ENCODE results near the gene IRS1. TPM values are rescaled to one million over a fixed set of nuclear protein-coding genes. Genes with fewer than 3 reads are reported as not detected.

IRS1 gene
- total RNA-seq, 4 donors from 2014 or later, result 6.2 to 20.9 (median 12.8) TPM

- Histone ChIP-seq H3K27ac (no peak overlapping the region), H3K9me3 (no peaks in the 10 kb centered on the region), H3K36me3 (no peaks in the 10 kb centered on the region), H3K4me1 (peaks cover 0 to 21% (median 5%) of the 10 kb centered on the region in 4 donors), H3K4me3 (no peak overlapping the region), H3K27me3 (no peaks in the 10 kb centered on the region)
- in situ Hi-C loops (cut with MboI; ENCODE audit: low pct_ligation_motif_present in 1 of 4, low pct_unique_long_range_greater_than_20kb in 1 of 4, low sequenced_read_pairs in 3 of 4) (no loop called here), intact Hi-C loops (cut with DNase I; ENCODE audit: low total_unique reads) (no loop called here)
- no peak for DNase-seq
- 20 to 39% methylated on average over 1 of the region's 1 CpG for WGBS, 2 donors (ENCODE audit: low coverage in 1 of 2)
- TF ChIP-seq POLR2AphosphoS5 (IDR thresholded peaks at IDR 0.05) (no peak), CTCF (IDR thresholded peaks at IDR 0.05) (no peak), EP300 (IDR thresholded peaks at IDR 0.05; ENCODE audit: low read depth) (no peak), POLR2A (IDR thresholded peaks at IDR 0.05) (no peak)
These were observed 72.4 kb downstream of the IRS1 start for GRCh38 chr2:226727251-226727650.

- peaks cover 0 to 21% (median 5%) of the 10 kb centered on the region in 4 donors for H3K4me1 ChIP-seq
- TF ChIP-seq POLR2A (IDR thresholded peaks at IDR 0.05) (no peak), CTCF (IDR thresholded peaks at IDR 0.05) (no peak), POLR2AphosphoS5 (IDR thresholded peaks at IDR 0.05) (no peak), EP300 (IDR thresholded peaks at IDR 0.05; ENCODE audit: low read depth) (no peak)
- H3K27me3 ChIP-seq, result no peaks in the 10 kb centered on the region
- H3K27ac ChIP-seq, result peak overlapping the region in 3 of 4 donors; percentile 52 to 64 (median 58)
- no peaks in the 10 kb centered on the region for H3K36me3 ChIP-seq
- intact Hi-C loops (cut with DNase I; ENCODE audit: low total_unique reads) (no loop called here), in situ Hi-C loops (cut with MboI; ENCODE audit: low pct_ligation_motif_present in 1 of 4, low pct_unique_long_range_greater_than_20kb in 1 of 4, low sequenced_read_pairs in 3 of 4) (no loop called here)
- peak overlapping the region in 1 of 4 donors; percentile 4 for H3K4me3 ChIP-seq
- no peaks in the 10 kb centered on the region for H3K9me3 ChIP-seq
- WGBS, 2 donors (ENCODE audit: low coverage in 1 of 2), result 77 to 100% methylated on average over 2 of the region's 2 CpGs
- DNase-seq, result no peak
These were observed 73.1 kb downstream of the IRS1 start for GRCh38 chr2:226726546-226726945.

- peak overlapping the region; percentile 21 to 64 (median 55) for H3K27ac ChIP-seq
- H3K4me1 ChIP-seq, result peaks cover 0 to 21% (median 5%) of the 10 kb centered on the region in 4 donors
- TF ChIP-seq POLR2A (IDR thresholded peaks at IDR 0.05) (no peak), POLR2AphosphoS5 (IDR thresholded peaks at IDR 0.05) (peak in 2 of 3 donors; percentile 16 to 45)
- H3K4me3 ChIP-seq, result no peak overlapping the region
- intact Hi-C loops (cut with DNase I; ENCODE audit: low total_unique reads) (no loop called here), in situ Hi-C loops (cut with MboI; ENCODE audit: low pct_ligation_motif_present in 1 of 4, low pct_unique_long_range_greater_than_20kb in 1 of 4, low sequenced_read_pairs in 3 of 4) (no loop called here)
- no peaks in the 10 kb centered on the region for H3K9me3 ChIP-seq
- H3K36me3 ChIP-seq, result no peaks in the 10 kb centered on the region
- no peak for DNase-seq
- WGBS, 2 donors (ENCODE audit: low coverage in 1 of 2), result 28 to 64% methylated on average over 5 to 10 of the region's 10 CpGs
- H3K27me3 ChIP-seq, result no peaks in the 10 kb centered on the region
These were observed 74.3 kb downstream of the IRS1 start for GRCh38 chr2:226725126-226725860.

- no peaks in the 10 kb centered on the region for H3K27me3 ChIP-seq
- H3K4me3 ChIP-seq, result no peak overlapping the region
- no peaks in the 10 kb centered on the region for H3K36me3 ChIP-seq
- no peak for DNase-seq
- no peak overlapping the region for H3K27ac ChIP-seq
- intact Hi-C loops (cut with DNase I; ENCODE audit: low total_unique reads), result loop anchor here (5.0 kb wide), 1 partner anchor 116 kb away; the partner anchor contains the start of gene RHBDD1
- TF ChIP-seq POLR2A (IDR thresholded peaks at IDR 0.05) (no peak), CTCF (IDR thresholded peaks at IDR 0.05) (no peak), EP300 (IDR thresholded peaks at IDR 0.05; ENCODE audit: low read depth) (no peak), POLR2AphosphoS5 (IDR thresholded peaks at IDR 0.05) (no peak)
- in situ Hi-C loops (cut with MboI; ENCODE audit: low pct_ligation_motif_present in 1 of 4, low pct_unique_long_range_greater_than_20kb in 1 of 4, low sequenced_read_pairs in 3 of 4), result no loop called here
- peaks cover 0 to 16% (median 3%) of the 10 kb centered on the region in 4 donors for H3K4me1 ChIP-seq
- no peaks in the 10 kb centered on the region for H3K9me3 ChIP-seq
- WGBS, 2 donors (ENCODE audit: low coverage in 1 of 2), result 60 to 67% methylated on average over 2 to 5 of the region's 5 CpGs
These were observed 78.1 kb downstream of the IRS1 start for GRCh38 chr2:226721541-226721940.
